Stimulated activated CD4-positive, alpha-beta T cell treated with anti-CD3 and anti-CD28 coated beads, TNF-alpha, amount 100 ng/mL, for 4 hours (primary cell): ENCODE data around the gene PYGB.

Experiments used
- DNase-seq, 3 experiments: peaks; one replicate each; pipeline ENCODE4 v3.0.0-alpha.2; 2020; ENCODE audit warnings: low read depth in 3 of 3

PYGB gene

DNA sequence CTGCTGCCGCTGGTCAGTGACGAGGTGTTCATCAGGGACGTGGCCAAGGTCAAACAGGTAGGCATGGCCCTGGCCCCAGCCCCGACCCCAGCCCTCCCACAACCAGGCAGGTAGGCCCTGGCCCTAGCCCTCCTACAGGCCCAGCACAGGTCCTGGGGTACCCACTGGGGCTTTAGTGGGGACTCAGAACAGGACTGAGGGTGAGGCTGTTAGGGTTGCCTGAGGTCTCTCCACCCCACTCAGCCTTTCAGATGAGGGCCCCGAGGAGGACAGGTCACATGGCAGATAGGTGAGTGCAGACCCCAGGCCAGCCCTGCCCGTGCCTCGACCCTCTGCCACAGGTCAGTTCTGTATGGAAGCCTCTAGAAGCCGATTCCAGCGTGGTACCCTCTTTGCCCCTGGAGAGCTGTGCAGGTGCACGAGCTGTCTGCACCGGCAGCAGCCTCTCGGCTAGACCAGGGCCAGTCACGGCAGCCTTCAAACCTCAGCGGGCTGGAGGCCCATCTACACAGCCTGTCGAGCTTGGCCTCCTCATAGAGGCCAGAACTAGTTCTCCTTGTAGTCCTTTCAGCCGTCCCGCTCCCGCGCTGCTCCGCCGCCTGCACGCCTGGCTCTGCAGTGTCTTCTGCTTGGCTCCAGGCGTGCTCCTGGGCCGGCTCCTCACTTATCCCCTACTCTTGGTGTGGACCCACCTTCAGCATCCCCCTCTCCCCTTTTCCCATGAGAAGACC, 35.5 kb downstream of the PYGB start:
- no peak for DNase-seq

DNA sequence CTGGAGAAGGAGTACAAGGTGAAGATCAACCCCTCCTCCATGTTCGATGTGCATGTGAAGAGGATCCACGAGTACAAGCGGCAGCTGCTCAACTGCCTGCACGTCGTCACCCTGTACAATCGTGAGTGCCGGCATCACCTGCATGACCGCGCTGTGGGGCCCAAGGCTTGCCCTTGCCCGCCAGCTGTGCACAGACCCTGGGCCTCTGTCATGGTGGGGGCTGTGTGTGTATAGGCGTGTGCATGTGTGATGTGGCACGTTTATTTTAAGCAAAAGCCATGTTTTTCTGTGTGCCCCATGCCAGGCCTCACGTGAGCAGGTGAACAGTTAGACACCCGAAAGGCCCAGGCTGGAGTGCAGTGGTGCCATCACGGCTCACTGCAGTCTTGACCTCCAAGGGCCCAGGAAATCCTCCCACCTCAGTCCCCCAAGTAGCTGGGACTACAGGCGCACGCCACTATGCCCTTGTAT, 36.3 kb downstream of the PYGB start:
- DNase-seq: no peak

DNA sequence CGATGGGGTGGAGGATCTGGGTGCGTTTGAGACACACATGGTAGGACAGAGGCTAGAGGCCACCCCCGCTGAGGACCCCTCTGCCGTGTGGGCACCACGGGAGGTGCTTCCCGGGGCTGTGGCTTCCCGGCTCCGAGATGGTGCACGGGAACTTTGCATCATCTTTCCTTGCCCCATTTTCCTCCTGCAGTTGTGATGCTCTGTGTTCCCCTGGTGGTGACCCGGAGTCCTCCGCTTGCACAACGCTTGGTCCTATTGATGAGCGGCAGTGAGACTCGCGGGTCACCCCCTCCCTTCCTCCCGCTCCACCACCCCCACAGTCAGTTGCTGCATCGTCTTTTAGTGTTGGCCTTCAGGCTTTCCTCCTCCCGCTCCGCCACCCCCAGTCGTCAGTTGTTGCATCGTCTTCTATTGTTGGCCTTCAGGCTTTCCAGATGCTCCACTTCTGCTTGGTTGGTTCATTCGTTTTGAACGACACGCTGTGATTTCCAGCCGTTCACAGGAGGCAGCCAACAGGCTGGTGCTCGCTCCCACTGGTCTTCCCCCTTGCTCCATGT, 37.3 kb downstream of the PYGB start:
- no peak for DNase-seq

DNA sequence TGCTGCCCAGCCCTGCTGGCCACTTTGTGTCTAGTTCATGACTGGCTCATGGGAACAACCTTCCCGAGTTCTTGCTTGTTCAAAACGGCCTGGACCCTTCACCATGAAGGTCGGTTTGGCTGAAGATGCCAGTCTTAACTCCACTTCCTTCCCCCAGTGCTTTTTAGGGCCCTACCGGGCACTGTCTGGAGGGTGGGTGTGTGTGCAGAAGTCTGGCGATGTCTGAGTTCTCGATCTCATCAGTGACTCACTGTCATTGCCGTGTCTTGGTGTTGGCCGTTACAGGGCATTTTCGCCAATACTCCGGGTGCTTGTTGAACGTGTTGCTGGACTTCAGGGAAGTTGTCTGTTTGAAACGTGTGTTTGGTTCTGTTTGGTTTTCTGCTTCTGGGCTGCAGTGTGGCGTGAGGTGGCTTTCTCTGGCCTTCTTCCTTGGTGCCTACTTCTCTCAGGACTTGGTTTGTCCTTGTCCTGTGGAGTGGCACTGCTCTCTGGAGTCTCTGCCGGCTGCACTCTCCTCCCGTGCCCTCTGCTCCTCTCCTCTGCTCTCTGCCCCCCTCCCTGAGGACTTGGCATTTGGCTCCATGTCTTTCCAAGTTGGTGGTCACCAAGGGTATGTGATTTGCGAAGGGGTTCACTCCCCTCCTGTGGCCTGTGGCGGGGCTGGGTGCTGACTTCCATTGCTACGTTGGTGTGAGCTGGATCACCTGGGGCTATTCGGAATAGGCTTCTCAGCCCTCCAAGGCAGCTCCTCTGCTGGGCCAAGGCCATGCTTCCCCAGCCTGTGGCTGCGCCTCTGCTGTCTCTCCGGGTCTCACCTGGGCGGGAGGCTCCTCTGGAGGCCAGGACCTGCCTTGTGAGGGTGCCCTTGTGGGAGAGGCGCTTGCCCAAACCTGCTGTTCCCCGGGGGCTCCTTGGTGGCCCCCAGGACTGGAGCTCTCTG, 38.2 kb downstream of the PYGB start:
- DNase-seq: no peak

DNA sequence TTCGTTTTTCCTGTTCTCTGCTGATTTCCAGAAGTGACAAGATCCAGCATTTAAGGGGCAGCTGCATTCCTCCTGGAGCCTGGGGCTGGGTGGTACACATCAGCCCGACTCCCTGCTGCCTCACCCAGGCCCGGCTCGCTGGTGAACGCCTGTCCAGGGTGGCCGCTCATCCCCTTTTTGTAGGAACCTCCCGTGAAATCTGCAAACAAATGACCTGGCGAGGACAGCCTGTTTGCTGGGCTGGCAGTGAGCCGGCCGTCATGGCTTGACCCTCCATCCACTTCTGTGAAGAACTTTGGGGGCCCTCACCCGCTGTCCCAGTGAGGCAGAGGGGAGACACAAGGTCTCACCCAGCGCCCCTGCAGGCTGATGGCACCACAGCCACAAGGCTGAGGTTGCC, 39.0 kb downstream of the PYGB start:
- no peak for DNase-seq

DNA sequence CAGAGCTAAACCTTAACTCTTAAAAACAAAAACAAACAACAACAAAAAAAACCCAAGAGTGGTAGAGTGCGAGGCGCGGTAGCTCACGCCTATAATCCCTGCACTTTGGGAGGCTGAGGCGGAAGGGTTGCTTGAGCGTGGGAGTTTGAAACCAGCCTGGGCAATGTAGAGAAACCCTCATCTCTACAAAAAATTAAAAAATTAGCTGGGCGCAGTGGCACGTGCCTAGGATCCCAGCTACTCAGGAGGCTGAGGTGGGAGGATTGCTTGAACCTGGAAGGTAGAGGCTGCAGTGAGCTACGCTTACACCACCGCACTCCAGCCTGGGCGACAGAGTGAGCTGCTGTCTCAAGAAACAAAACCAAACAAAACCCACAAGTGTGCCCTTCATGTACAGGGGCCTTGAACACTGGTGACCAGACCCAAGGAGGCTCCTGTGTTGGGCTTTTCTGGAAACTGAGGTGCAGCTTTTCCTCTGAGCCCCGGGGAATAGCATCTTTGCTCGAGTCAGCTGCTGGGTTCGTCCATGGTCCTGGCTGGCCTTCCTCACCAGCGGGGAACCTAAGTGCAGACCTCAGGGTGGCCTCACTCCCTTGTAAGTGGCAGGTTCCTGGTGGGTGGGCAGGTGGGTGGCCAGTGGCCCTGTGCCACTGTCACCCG, 39.9 kb downstream of the PYGB start:
- DNase-seq: no peak

DNA sequence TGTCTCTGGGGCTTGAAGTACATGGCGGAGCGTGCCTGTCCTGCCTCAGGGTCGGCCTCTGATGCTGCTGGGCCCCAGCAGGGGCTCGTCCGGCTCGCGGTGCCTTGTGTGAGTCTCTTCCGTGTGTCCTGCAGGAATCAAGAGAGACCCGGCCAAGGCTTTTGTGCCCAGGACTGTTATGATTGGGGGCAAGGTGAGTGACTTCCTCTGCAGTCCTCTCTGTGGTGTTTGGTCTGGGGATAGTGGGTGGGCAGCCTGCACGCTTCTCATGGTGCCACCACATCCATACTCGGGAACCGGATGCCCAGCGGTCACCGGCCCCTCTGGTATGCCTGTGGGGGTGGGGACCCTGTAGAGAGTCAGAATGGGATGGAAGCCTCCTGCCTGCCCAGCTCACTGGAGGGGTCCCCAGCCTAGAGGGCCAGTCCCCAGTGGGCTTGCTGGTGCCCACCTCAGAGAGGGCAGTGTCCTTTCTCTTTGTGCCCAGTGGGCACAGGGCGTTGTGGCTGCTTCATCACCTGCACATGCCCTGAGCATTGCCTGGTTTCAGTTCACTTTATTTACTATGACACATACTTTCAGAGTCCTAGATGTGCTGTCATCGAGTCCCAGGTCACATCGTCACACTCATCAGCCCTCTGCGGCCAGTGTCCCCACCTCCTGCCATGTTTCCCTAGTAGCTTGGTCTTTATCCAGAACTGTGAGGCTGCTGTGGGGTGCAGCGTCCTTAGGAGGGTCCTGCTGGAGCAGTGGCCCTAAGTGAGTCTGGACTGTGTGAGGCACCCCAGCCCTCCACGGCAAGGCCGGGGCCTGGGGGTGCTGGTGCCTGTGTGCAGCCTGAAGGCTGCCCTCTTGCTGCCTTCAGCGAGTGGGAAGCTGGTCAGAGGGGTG, 40.7 kb downstream of the PYGB start:
- no peak for DNase-seq

DNA sequence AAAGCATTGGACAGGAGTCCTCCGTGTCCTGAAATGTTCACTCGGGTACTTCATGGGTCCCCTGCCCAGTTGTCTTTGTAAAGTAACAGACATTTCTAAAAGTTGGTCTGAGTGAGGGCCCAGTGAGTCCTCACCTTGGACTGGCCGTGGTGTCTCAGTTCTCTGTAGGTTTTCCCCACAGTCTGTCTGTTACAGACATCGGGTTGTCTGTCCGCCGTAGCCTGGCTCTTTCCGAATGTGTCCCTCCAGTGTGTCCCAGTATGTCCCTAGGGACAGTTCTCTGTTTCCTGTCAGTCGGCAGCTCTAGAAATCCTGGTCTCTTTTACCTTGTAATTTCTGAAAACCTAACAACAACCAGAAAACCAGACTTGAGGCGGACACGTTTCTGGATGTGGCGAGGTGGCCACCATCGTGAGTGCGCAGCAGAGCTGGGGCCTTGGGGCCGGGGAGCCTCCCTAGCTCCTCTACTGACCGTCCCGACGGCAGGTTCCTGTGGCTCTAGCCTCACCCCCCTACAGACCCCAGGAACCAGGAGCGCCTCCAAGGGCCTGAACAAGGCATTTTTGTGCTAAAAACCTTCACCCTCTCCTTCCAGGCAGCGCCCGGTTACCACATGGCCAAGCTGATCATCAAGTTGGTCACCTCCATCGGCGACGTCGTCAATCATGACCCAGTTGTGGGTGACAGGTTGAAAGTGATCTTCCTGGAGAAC, 42.2 kb downstream of the PYGB start:
- no peak for DNase-seq

DNA sequence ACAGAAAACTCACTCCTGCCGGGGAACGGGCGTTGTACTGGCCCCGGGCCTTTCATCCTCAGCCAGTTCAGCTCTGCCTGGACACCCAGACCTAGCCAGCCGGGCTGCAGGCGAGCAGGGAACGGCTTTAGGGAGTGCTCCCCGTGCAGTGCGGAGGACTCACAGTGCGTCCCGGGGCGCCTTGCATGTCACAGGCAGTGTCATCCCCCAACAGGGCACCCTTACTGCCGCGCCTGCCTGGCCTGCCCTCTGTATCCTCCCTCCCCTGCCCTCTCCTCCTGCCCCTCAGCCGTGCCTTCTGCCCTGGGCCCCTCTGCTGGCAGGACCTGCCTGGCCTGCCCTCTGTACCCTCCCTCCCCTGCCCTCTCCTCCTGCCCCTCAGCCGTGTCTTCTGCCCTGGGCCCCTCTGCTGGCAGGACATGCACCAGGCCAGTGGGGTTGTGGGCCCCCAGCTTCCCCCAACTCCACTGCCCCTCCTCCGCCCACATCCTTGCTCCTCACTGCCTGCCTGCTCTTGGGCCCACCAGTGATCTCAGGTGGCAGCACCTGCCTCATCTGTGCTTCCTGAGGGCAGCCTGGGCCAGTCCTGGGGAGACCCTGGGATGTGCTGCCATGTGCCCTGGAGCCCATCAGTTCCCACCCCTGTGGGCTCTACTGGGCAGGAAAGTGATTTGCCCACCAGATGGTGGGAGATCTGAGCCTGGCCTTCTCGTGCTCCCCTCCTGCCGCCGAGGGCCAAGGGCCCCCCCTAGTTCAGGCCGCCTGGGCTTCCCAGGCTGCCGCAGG, 43.0 kb downstream of the PYGB start:
- no peak for DNase-seq

DNA sequence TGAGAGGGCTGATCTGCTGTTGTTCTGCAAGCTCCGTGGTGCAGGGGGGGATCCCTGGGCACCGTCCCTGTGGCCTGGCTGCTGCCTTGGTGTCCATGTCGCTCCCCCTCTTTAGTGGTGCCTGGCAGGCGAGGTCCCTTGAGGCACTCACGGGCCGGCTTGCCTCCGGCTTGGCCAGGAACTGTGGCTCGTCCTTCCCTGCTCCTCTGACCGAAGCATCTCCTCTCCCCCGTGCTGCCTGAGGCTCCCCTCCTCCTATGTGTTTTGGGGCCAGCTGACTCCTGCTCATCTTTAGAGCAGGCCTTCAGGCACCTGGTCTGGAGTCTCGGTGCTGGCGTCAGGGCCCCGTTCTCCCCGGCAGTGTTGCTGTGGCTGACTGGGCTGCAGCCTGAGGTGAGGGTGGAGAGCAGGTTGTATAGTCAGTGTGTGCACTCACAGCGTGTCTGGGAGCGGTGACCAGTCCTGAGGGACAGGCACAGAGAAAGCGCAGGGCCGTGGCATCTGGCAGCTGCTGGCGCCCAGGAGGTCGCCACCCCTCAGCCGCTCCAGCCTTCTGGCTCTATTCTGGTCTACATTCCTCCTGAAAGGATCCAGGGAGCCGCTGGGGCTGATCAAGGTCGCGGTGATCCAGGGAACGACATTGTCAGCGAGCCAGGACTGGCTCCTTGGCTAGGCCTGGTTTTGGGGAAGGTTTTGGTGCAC, 43.7 kb downstream of the PYGB start:
- no peak for DNase-seq

DNA sequence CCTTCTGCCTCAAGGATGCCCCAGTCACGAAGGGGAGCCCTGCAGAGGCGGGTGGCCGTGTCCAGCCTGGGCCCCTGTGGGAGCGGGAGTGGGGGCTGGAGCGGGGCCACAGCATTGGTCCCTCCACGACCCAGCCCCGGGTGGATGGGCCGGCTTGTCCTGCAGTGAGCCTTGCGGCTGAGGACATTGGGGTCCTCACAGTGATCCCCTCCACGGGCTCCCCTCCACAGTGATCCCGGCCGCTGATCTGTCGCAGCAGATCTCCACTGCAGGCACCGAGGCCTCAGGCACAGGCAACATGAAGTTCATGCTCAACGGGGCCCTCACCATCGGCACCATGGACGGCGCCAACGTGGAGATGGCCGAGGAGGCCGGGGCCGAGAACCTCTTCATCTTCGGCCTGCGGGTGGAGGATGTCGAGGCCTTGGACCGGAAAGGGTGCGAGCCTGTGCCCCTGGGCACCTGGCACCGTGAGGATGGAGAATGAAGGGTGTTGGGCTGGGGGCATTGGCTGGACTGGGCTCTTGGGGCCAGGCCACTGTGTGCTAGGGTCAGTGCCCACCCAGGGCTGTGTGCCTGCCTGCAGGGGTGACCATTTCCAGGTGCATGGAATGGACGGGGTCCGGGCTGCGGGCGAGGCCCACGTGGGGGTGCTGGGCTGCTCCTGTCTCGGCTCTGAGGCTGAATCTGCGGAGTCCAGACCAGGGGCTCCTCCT, 44.4 kb downstream of the PYGB start:
- no peak for DNase-seq

DNA sequence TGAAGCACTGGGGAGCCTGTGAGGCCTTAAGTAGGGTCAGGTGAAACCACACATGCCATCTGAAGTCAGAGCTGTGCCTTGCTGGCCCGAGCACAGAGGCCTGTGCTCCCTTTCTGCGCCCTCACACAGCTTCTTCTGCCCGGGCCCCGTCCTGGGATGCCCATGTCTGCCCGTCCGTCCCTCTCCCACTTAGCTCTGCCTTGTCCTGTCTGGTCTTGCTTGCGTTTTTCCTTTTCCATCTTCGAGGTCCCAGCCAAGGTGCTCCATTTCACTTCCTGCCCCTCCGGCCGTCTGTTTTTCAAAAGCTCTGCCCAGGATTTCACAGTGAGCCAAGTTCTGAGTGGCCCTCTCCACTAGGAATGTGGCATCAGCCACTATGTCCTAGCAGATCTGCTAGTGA, 45.6 kb downstream of the PYGB start:
- no peak for DNase-seq

DNA sequence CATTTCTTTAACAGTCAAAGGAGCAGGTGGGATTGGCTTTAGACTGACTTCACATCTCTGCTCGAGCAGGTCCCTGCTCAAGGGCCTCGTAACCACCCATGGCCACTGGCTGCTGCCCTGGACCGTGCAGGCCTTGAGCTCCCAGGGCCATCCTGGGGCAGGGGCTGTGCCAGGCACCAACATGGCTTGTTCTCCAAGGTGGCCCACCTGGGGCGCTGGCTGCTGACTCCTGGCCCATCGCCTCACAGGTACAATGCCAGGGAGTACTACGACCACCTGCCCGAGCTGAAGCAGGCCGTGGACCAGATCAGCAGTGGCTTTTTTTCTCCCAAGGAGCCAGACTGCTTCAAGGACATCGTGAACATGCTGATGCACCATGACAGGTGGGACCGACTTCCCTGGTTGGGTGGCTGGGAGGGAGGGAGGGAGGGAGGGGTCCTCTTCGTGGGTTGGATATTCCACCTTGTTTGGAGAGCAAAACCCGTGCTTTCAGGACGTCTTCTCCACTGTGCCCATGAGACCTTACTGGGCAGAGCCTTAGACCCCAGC, 46.1 kb downstream of the PYGB start:
- DNase-seq: no peak

DNA sequence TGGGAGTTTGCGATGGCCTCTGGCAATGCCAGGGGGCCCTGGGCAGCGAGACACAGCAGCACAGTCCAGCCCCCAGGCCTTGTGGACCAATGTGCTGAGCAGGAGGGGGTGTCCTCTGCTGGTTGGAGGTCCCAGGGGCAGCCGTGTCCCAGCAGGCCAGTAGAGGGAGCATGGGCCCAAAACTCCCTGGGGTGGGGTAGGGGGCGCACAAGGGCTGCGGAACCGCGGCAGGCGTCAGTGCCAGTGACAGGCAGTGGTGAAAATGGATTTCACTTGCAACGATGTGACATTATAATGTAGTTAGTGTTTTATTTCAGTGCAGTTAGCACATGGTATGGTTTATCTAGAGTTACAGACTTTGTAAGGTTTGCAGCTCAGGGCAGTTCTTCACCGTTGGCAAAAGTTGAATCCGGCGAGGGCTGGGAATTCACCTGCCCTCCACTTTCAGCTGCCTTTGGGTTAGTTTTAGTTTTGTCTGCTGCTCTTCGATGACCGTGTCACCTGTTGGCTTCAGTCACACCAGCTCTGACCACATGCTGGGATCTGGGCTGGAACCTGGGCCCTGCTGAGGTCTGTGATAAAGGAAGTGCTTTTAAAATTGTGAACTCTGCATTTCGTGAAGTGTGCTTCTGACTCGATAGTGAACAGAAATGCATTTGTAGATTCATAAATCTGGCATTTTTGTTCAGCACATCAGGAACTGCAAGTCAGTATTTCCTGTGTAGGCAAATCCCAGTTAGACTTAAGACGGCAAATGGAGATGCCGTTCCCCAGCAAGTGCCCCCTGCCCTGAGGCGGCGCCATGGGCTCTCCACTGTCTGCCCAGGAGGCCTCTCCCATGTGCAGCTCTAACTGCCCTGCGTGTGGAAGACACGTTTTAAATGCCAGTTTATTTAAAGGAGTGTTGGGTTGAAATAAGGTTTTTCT, 46.8 kb downstream of the PYGB start:
- DNase-seq: peak; percentile 11 to 33 (median 21)

DNA sequence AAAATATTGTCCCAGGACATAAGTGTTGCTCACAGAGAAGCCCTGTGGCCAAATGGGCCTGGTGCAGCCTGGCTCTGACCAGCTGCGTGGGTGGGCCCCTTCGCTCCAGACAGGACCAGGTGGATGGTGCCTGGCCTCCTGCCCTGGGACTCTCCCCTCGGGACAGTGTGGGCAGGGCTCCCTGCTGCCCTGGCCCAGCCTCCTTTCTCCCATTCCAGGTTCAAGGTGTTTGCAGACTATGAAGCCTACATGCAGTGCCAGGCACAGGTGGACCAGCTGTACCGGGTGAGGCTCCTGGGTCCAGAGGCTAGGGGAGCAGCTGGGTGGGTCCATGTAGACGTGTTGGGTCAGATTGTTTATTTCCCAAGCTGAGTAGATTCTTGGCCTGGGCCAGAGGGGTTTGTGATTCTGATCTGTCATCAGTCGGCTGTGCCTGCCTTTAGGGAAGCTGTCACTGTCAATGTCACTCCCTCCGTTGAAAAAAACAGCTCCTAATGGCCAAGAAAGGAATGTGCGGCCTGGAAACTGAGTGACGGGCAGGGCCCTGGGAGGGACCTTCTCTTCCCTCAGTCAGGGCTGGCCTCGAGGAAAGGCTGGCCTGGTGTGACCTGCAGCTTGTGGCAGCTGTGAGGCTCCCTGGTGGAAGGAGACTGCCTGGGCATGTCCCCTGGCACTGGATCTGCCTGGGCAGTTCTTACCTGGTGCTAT, 47.7 kb downstream of the PYGB start:
- DNase-seq: no peak
